Uterus (tissue), 4 donors: Measurements from ENCODE around the gene E2F1. TPM values are rescaled to one million over a fixed set of nuclear protein-coding genes. Genes with fewer than 3 reads are reported as not detected.

Experiments
- DNase-seq, 2 donors: peaks; one replicate each; pipeline ENCODE4 v3.0.0-alpha.2; 2019 to 2020
- H3K27ac ChIP-seq, 2 donors: fragments of 200-600 bp; sonication (generic); 1 replicate in 1 of 2; 2 replicates in 1 of 2; pipeline ENCODE4 v1.5.1; 2016 to 2018
- H3K27me3 ChIP-seq, 2 donors: fragments of 200-600 bp; sonication (generic); one replicate each; pipeline ENCODE4 v1.5.1; 2018 to 2019; ENCODE audit warnings: control low read depth in 1 of 2
- H3K36me3 ChIP-seq, 2 donors: fragments of 200-600 bp; sonication (generic); one replicate each; pipeline ENCODE4 v1.5.1; 2019; ENCODE audit warnings: control low read depth in 1 of 2
- H3K4me1 ChIP-seq, 2 donors: fragments of 200-600 bp; sonication (generic); one replicate each; pipeline ENCODE4 v1.5.1; 2018 to 2019; ENCODE audit warnings: control low read depth in 1 of 2
- H3K4me3 ChIP-seq, 2 donors: fragments of 200-600 bp; sonication (generic); 1 replicate in 1 of 2; 2 replicates in 1 of 2; pipeline ENCODE4 v1.5.1; 2018 to 2019; ENCODE audit warnings: mild to moderate bottlenecking in 1 of 2
- H3K9me3 ChIP-seq, 2 donors: fragments of 200-600 bp; sonication (generic); one replicate each; pipeline ENCODE4 v1.5.1; 2019; ENCODE audit warnings: control low read depth in 1 of 2
- POLR2A ChIP-seq, 2 donors: fragments of 450-650 bp; IDR thresholded peaks; one replicate each; pipeline ENCODE4 v1.6.1; 2016; ENCODE audit warnings: antibody characterized with exemption in 2 of 2, mild to moderate bottlenecking in 1 of 2, moderate library complexity in 1 of 2
- intact Hi-C: fragments of 100-400 bp; cut with DNase I; formaldehyde crosslinking; loops from one replicate; pipeline ENCODE4 v1.15.1; 2023; ENCODE audit warnings: low total_unique reads
- total RNA-seq, 4 donors: library from RNA; depleted of rRNA in 3 of 4; stranded (reverse); fragments of >200 nt in 3 of 4; gene quantifications; one replicate each; pipeline versions ENCODE4 v1.1.0 to v1.2.4, GENCODE V29; 2014 to 2023
- TF ChIP-seq, protein P1 (sequence below), 4 experiments: fragments of 200-600 bp in 2 of 4; fragments of 450-650 bp in 2 of 4; sonication (generic) in 2 of 4; IDR thresholded peaks; one replicate each; pipeline ENCODE4 v1.5.1; 2016 to 2019; ENCODE audit warnings: antibody characterized with exemption in 4 of 4, mild to moderate bottlenecking in 2 of 4, moderate library complexity in 1 of 4
- donor health status: DM: yes; HTN: yes; CAD: no.

The E2F1 gene
- total RNA-seq, 4 donors from 2014 or later, result 0.51 to 7.3 (median 1.5) TPM; not detected in 1

DNA sequence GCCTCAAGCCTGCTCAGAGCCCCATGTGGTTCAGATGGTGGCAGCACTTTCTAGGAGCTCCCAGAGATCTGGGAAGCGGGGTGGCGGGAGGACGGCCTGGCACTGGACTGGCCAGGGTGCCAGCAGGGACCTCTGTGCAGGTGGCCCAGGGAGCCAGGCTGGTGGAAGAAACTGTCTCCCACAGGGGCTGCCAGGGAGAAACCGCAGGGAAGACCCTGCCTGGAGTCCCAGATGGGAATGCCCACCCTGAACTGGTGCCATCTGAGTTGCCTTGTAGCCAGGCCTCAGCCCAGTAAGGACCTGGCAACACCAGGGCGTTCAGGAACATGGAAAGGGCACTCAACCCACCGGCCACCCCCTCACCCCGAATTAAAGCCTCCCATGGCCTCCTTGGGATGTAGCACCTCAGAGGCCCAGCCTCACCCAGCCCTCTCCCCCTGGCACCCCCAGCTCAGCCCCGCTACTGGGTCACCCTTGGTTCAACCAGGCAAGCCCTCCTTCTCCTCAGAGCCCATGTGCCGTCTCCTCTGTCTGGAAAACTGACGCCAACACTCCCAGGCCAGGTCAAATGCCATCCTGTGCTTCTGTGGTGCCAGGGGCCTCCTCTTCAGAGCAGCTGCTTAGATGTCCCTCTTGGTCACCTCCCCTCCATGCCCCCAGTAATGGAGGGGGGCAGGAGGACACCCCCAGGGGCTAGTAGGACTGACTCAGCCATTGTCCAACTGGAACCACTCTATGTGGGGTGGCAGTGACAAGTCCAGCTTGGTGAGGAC lies 30.0 kb downstream of the E2F1 start:
- peak in 1 of 2 donors; percentile 18 for DNase-seq
- intact Hi-C loops, result no loop called here
- H3K4me1 ChIP-seq, result peaks cover 0 to 4% of the 10 kb centered on the region in 2 donors

DNA sequence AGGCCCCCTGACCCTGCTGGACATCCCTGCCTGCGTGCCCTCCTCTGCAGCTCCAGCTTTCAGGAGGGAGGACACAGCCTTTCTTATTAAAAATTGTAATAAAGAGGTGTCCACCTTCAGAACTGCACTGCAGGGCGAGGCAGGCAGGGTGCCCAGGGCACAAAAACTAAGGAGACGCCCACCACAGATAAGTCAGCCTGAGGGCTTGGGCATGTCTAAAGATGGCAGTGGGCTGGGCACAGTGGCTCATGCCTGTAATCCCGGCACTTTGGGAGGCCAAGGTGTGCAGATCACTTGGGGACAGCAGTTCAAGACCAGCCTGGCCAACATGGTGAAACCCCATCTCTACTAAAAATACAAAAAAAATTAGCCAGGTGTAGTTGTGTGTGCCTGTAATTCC lies 31.0 kb downstream of the E2F1 start:
- Histone ChIP-seq H3K4me3 (no peak overlapping the region), H3K9me3 (no peaks in the 10 kb centered on the region), H3K36me3 (no peaks in the 10 kb centered on the region), H3K27me3 (no peaks in the 10 kb centered on the region), H3K4me1 (peaks cover 0 to 4% of the 10 kb centered on the region in 2 donors), H3K27ac (no peak overlapping the region)
- intact Hi-C loops, result no loop called here
- no peak for TF ChIP-seq POLR2A (IDR thresholded peaks at IDR 0.05)
- TF ChIP-seq, protein P1, sequence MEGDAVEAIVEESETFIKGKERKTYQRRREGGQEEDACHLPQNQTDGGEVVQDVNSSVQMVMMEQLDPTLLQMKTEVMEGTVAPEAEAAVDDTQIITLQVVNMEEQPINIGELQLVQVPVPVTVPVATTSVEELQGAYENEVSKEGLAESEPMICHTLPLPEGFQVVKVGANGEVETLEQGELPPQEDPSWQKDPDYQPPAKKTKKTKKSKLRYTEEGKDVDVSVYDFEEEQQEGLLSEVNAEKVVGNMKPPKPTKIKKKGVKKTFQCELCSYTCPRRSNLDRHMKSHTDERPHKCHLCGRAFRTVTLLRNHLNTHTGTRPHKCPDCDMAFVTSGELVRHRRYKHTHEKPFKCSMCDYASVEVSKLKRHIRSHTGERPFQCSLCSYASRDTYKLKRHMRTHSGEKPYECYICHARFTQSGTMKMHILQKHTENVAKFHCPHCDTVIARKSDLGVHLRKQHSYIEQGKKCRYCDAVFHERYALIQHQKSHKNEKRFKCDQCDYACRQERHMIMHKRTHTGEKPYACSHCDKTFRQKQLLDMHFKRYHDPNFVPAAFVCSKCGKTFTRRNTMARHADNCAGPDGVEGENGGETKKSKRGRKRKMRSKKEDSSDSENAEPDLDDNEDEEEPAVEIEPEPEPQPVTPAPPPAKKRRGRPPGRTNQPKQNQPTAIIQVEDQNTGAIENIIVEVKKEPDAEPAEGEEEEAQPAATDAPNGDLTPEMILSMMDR (IDR thresholded peaks at IDR 0.05), result no peak
- no peak for DNase-seq

More for the DNA sequence above, 30.0 kb downstream of the E2F1 start:
- H3K27me3 ChIP-seq, result no peaks in the 10 kb centered on the region
- no peak overlapping the region for H3K4me3 ChIP-seq
- H3K9me3 ChIP-seq, result no peaks in the 10 kb centered on the region
- no peak for TF ChIP-seq POLR2A (IDR thresholded peaks at IDR 0.05)
- TF ChIP-seq, protein P1 (IDR thresholded peaks at IDR 0.05), result no peak
- no peak overlapping the region for H3K27ac ChIP-seq
- no peaks in the 10 kb centered on the region for H3K36me3 ChIP-seq

DNA sequence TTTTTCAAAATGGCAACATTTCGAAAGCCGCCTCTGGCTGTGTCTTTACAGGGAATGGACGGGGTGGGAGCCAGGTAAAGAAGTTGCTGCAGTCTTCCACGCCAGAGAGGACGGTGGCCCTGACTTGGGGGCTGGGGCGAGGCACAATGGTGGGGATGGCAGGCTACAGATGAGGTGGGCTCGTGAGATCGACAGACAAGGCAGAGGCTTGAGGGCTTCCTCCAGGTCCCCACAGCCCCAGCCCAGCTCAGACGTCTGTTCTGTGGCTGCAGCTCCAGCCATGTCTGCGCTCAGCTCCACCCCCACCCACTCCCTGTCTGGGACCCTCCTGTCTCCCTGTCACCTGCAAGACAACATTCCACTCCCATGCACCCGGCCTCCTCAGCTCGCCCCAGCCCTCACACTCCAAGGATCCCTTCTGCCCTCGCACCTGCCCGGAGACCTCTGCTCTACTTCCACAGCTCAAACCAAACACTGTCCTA lies 31.5 kb downstream of the E2F1 start:
- Histone ChIP-seq H3K4me3 (no peak overlapping the region), H3K4me1 (peaks cover 0 to 4% of the 10 kb centered on the region in 2 donors), H3K27me3 (no peaks in the 10 kb centered on the region), H3K27ac (no peak overlapping the region), H3K36me3 (no peaks in the 10 kb centered on the region), H3K9me3 (no peaks in the 10 kb centered on the region)
- TF ChIP-seq POLR2A (IDR thresholded peaks at IDR 0.05), result no peak
- TF ChIP-seq, protein P1 (IDR thresholded peaks at IDR 0.05), result no peak
- no peak for DNase-seq
- intact Hi-C loops, result no loop called here

DNA sequence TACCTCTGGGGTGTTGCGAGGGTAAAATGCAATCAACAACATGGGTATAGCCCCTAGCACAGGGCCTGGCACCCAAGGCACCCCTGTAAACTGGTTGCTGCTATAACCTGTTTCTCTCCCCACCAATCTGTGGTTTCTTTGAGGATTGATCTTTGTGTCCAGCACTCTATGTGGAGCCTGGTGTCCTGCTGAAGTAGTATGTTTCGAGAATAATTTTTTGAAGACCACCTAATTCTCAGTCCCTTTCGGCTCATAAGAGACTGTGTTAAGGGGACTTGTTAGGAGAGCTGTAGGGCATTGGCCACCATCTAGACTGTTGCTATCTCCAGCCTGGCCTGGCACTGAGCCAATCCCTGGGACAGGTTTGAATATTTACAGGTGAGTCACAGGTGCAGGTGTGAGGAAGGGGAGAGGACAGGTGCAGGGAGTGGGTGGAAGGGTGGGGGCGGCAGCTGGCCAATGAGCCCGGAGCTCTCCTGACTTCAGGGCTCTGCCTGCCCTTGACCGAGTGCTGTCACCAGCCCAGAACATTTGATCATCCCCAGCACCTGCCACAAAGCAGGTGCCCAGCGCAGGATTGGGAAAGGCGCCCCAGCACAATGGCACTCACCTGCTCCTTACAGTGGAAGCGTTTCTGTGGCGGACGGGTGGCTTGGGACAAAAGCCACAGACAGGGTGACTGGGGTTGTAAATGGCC lies 32.1 kb downstream of the E2F1 start:
- Histone ChIP-seq H3K27ac (peak overlapping the region in 1 of 2 donors; percentile 57), H3K9me3 (no peaks in the 10 kb centered on the region), H3K4me3 (no peak overlapping the region), H3K27me3 (no peaks in the 10 kb centered on the region), H3K4me1 (peaks cover 0 to 4% of the 10 kb centered on the region in 2 donors), H3K36me3 (no peaks in the 10 kb centered on the region)
- peak; percentile 24 to 48 for DNase-seq
- TF ChIP-seq POLR2A (IDR thresholded peaks at IDR 0.05), result no peak
- TF ChIP-seq, protein P1 (IDR thresholded peaks at IDR 0.05), result no peak
- intact Hi-C loops, result no loop called here
